GM18511 (cell line): Measurements from ENCODE around the gene RALY.

Source experiments
- ATAC-seq: cut with Tn5 transposase; IDR thresholded peaks from one replicate; pipeline ENCODE4 v1.9.1; 2021; ENCODE audit warnings: mild to moderate bottlenecking, moderate library complexity; ENCODE audit not compliant: unreplicated experiment

Gene RALY

GRCh38 chr20:34047010-34047687 lies 53.4 kb downstream of the RALY start:
- ATAC-seq = no peak

- ATAC-seq = no peak
Measured at GRCh38 chr20:34047917-34048316, 54.2 kb downstream of the RALY start.

- no peak for ATAC-seq
Measured at GRCh38 chr20:34049389-34049788, 55.7 kb downstream of the RALY start.

GRCh38 chr20:34049897-34050695 lies 56.4 kb downstream of the RALY start:
- ATAC-seq = no peak

- no peak for ATAC-seq
Measured at GRCh38 chr20:34052414-34052813, 58.7 kb downstream of the RALY start.

GRCh38 chr20:34055290-34055689 lies 61.6 kb downstream of the RALY start:
- no peak for ATAC-seq

- ATAC-seq = no peak
Measured at GRCh38 chr20:34058831-34059230, 65.1 kb downstream of the RALY start.

- no peak for ATAC-seq
Measured at GRCh38 chr20:34060970-34061369, 67.3 kb downstream of the RALY start.

GRCh38 chr20:34061695-34062094 lies 68.0 kb downstream of the RALY start:
- ATAC-seq = no peak

- ATAC-seq = no peak
Measured at GRCh38 chr20:34062570-34063482, 69.1 kb downstream of the RALY start.

- ATAC-seq = no peak
Measured at GRCh38 chr20:34064286-34064685, 70.6 kb downstream of the RALY start.

GRCh38 chr20:34065260-34065659 lies 71.5 kb downstream of the RALY start:
- no peak for ATAC-seq

- no peak for ATAC-seq
Measured at GRCh38 chr20:34066476-34067090, 72.9 kb downstream of the RALY start.

GRCh38 chr20:34068001-34068400 lies 74.3 kb downstream of the RALY start:
- no peak for ATAC-seq

- ATAC-seq = no peak
Measured at GRCh38 chr20:34069341-34070078, 75.8 kb downstream of the RALY start.

- ATAC-seq = no peak
Measured at GRCh38 chr20:34070079-34070439, 76.3 kb downstream of the RALY start.

- no peak for ATAC-seq
Measured at GRCh38 chr20:34070859-34071258, 77.1 kb downstream of the RALY start.

GRCh38 chr20:34072076-34072475 lies 78.4 kb downstream of the RALY start:
- ATAC-seq = no peak

GRCh38 chr20:34072778-34073177 lies 79.1 kb downstream of the RALY start:
- no peak for ATAC-seq

GRCh38 chr20:34074101-34074760 lies 80.5 kb downstream of the RALY start:
- no peak for ATAC-seq
